ENCODE results near the gene IRAK1BP1. TPM values are rescaled to one million over a fixed set of nuclear protein-coding genes. Genes with fewer than 3 reads are reported as not detected.

IRAK1BP1 gene
- total and polyA plus RNA-seq, 9 of the 15 experiments (the other 6 are each of a cell fraction or from before 2014, with no cell fraction given), result 1.8 to 3.7 (median 2.1) TPM

GRCh38 chr6:78867370-78868040 is at the start of gene IRAK1BP1 (continued):
- TF ChIP-seq FOXJ3 (CRISPR knock-in tag; IDR thresholded peaks at IDR 0.05), result no peak
- no peak for TF ChIP-seq GATA2 (CRISPR knock-in tag; IDR thresholded peaks at IDR 0.05)
- TF ChIP-seq ZNF449 (CRISPR knock-in tag; IDR thresholded peaks at IDR 0.05), result no peak
- TF ChIP-seq HOMEZ (CRISPR knock-in tag; IDR thresholded peaks at IDR 0.05), result no peak
- TF ChIP-seq GTF2A2 (tag; IDR thresholded peaks at IDR 0.05), result no peak
- no peak for TF ChIP-seq NBN (IDR thresholded peaks at IDR 0.05; ENCODE audit: low read depth)
- no peak for TF ChIP-seq TCF3 (CRISPR knock-in tag; IDR thresholded peaks at IDR 0.05)
- TF ChIP-seq ZNF589 (CRISPR knock-in tag; IDR thresholded peaks at IDR 0.05; ENCODE audit: low read depth), result no peak
- no peak for TF ChIP-seq ZBTB33 (CRISPR knock-in tag; IDR thresholded peaks at IDR 0.05)
- TF ChIP-seq CBFB (CRISPR knock-in tag; IDR thresholded peaks at IDR 0.05), result no peak
- no peak for TF ChIP-seq ZNF699 (CRISPR knock-in tag; IDR thresholded peaks at IDR 0.05; ENCODE audit: insufficient replicate concordance)
- no peak for TF ChIP-seq RNF219 (CRISPR knock-in tag; IDR thresholded peaks at IDR 0.05)
- TF ChIP-seq HDAC6 (IDR thresholded peaks at IDR 0.05; ENCODE audit: low read depth, low read length), result no peak
- TF ChIP-seq ZNF280B (CRISPR knock-in tag; IDR thresholded peaks at IDR 0.05), result no peak
- no peak for TF ChIP-seq ETS2 (tag; IDR thresholded peaks at IDR 0.05; ENCODE audit: borderline replicate concordance, poor library complexity, severe bottlenecking)
- no peak for TF ChIP-seq CHAMP1 (IDR thresholded peaks at IDR 0.05)

All from K562 (cell line).